ENCODE results near the gene ZBTB43.
"Not testable (repeated sequence)": the region's sequence is repeated elsewhere in the genome, so short reads cannot be mapped to it uniquely, and the experiment has no call there.

Gene ZBTB43

GRCh38 chr9:126804696-126805553 is at the start of gene ZBTB43:
Gene ZBTB43, plus strand, starts transcription at chr9:126805040. Its CDS starts 27,470 bp downstream, at chr9:126832510.
- DNase-seq (ENCODE audit: low read depth in 3 of 3) = peak; percentile 98

GRCh38 chr9:126755317-126755875 is 49.4 kb upstream of the ZBTB43 start:
- no peak for DNase-seq (ENCODE audit: low read depth in 3 of 3)

GRCh38 chr9:126756238-126756637 is 48.6 kb upstream of the ZBTB43 start:
- no peak for DNase-seq (ENCODE audit: low read depth in 3 of 3)

- no peak for DNase-seq (ENCODE audit: low read depth in 3 of 3)
Measured at GRCh38 chr9:126756876-126757415, 47.9 kb upstream of the ZBTB43 start.

- no peak for DNase-seq (ENCODE audit: low read depth in 3 of 3)
Measured at GRCh38 chr9:126758916-126759585, 45.8 kb upstream of the ZBTB43 start.

GRCh38 chr9:126761274-126761673 is 43.6 kb upstream of the ZBTB43 start:
- DNase-seq (ENCODE audit: low read depth in 3 of 3) = no peak

- no peak for DNase-seq (ENCODE audit: low read depth in 3 of 3)
Measured at GRCh38 chr9:126763130-126763764, 41.6 kb upstream of the ZBTB43 start.

- no peak for DNase-seq (ENCODE audit: low read depth in 3 of 3)
Measured at GRCh38 chr9:126773004-126773607, 31.7 kb upstream of the ZBTB43 start.

- no peak for DNase-seq (ENCODE audit: low read depth in 3 of 3)
Measured at GRCh38 chr9:126775926-126776325, 28.9 kb upstream of the ZBTB43 start.

GRCh38 chr9:126777733-126778132 is 27.1 kb upstream of the ZBTB43 start:
- DNase-seq (ENCODE audit: low read depth in 3 of 3) = no peak

GRCh38 chr9:126778141-126778540 is 26.7 kb upstream of the ZBTB43 start:
- no peak for DNase-seq (ENCODE audit: low read depth in 3 of 3)

GRCh38 chr9:126778696-126779095 is 26.1 kb upstream of the ZBTB43 start:
- DNase-seq (ENCODE audit: low read depth in 3 of 3) = not testable (repeated sequence)

- DNase-seq (ENCODE audit: low read depth in 3 of 3) = peak; percentile 76 to 82 (median 79)
Measured at GRCh38 chr9:126781186-126782052, 23.4 kb upstream of the ZBTB43 start.

GRCh38 chr9:126782053-126782388 is 22.8 kb upstream of the ZBTB43 start:
- no peak for DNase-seq (ENCODE audit: low read depth in 3 of 3)

GRCh38 chr9:126783949-126784348 is 20.9 kb upstream of the ZBTB43 start:
- no peak for DNase-seq (ENCODE audit: low read depth in 3 of 3)

GRCh38 chr9:126784401-126784800 is 20.4 kb upstream of the ZBTB43 start:
- DNase-seq (ENCODE audit: low read depth in 3 of 3) = no peak

- not testable (repeated sequence) for DNase-seq (ENCODE audit: low read depth in 3 of 3)
Measured at GRCh38 chr9:126784841-126785240, 20.0 kb upstream of the ZBTB43 start.

GRCh38 chr9:126788046-126788445 is 16.8 kb upstream of the ZBTB43 start:
- no peak for DNase-seq (ENCODE audit: low read depth in 3 of 3)

- DNase-seq (ENCODE audit: low read depth in 3 of 3) = no peak
Measured at GRCh38 chr9:126788634-126789349, 16.0 kb upstream of the ZBTB43 start.

- DNase-seq (ENCODE audit: low read depth in 3 of 3) = no peak
Measured at GRCh38 chr9:126790561-126790960, 14.3 kb upstream of the ZBTB43 start.

All from stimulated activated CD4-positive, alpha-beta T cell treated with anti-CD3 and anti-CD28 coated beads, TNF-alpha, amount 100 ng/mL, for 24 hours (primary cell).